Mucosa of descending colon (tissue), 3 donors: Measurements from ENCODE around the gene IFFO2. TPM values are rescaled to one million over a fixed set of nuclear protein-coding genes. Genes with fewer than 3 reads are reported as not detected.
A peak's percentile ranks its signal among the peaks of the same experiment; 100 is the strongest.

Experiments used
- ATAC-seq: fragments of 200-7000 bp; cut with Tn5 transposase; one replicate; pipeline ENCODE4 v1.9.1; 2020; ENCODE audit warnings: mild to moderate bottlenecking, moderate library complexity
- DNase-seq, 3 donors: peaks; one replicate each; pipeline ENCODE4 v3.0.0-alpha.2; 2020
- H3K36me3 ChIP-seq: fragments of 200-600 bp; one replicate; pipeline ENCODE4 v1.8.0; 2021; ENCODE audit warnings: low read depth, mild to moderate bottlenecking
- H3K4me1 ChIP-seq: fragments of 200-600 bp; one replicate; pipeline ENCODE4 v1.8.0; 2021; ENCODE audit warnings: low read depth, mild to moderate bottlenecking
- H3K4me3 ChIP-seq: fragments of 200-600 bp; one replicate; pipeline ENCODE4 v1.8.0; 2021; ENCODE audit warnings: mild to moderate bottlenecking
- H3K9me3 ChIP-seq: fragments of 200-600 bp; one replicate; pipeline ENCODE4 v1.8.0; 2021; ENCODE audit warnings: mild to moderate bottlenecking
- intact Hi-C, 2 donors: fragments of 100-400 bp; cut with DNase I in 1 of 2; cut with micrococcal nuclease in 1 of 2; formaldehyde crosslinking; loops; one replicate each; pipeline versions ENCODE4 v1.11.0 to v1.11.1; 2022; cut with DNase I, micrococcal nuclease
- long read RNA-seq, 2 donors: library from polyadenylated mRNA; unstranded; transcript quantifications; one replicate each; pipeline ENCODE4 v2.0.0, GENCODE V29; 2019 to 2021
- total RNA-seq, 3 donors: library from RNA; stranded (reverse); fragmentation: NEBNext Ultra II Directional in 2 of 3; extraction: Animal tissue kit (Norgen Biotek cat#: 25700) in 2 of 3; gene quantifications; one replicate each; pipeline versions ENCODE4 v1.2.1 to v1.2.4, GENCODE V29; 2021 to 2023
- TF ChIP-seq, protein P1 (sequence below): fragments of 200-600 bp; IDR thresholded peaks from one replicate; pipeline ENCODE4 v1.8.0; 2022; ENCODE audit warnings: antibody characterized with exemption, mild to moderate bottlenecking
- donor health status: DM: no; HTN: no; CAD: no; lungs with moderate emphysema.
- donor health status: DM: no; HTN: no; CAD: no.
- donor health status: DM: no; HTN: yes; CAD: no.

Gene IFFO2
- 10 to 100 TPM; 13.1 to 19.0 (median 15.5) TPM for total RNA-seq
- long read RNA-seq, donor 1, full-length matches to known transcripts = 4 of 8 reads
- long read RNA-seq, donor 1, partial matches to known transcripts = 0 of 8 reads
- long read RNA-seq, donor 1, other reads (novel, unspliced or antisense) = 4 of 8 reads
- long read RNA-seq, donor 2, partial matches to known transcripts = 0 of 2 reads
- long read RNA-seq, donor 2, other reads (novel, unspliced or antisense) = 2 of 2 reads

GRCh38 chr1:18956193-18957135, at the start of gene IFFO2:
Gene IFFO2, minus strand, starts transcription at chr1:18956676. Its CDS starts 344 bp downstream, at chr1:18956332.
- TF ChIP-seq, protein P1, sequence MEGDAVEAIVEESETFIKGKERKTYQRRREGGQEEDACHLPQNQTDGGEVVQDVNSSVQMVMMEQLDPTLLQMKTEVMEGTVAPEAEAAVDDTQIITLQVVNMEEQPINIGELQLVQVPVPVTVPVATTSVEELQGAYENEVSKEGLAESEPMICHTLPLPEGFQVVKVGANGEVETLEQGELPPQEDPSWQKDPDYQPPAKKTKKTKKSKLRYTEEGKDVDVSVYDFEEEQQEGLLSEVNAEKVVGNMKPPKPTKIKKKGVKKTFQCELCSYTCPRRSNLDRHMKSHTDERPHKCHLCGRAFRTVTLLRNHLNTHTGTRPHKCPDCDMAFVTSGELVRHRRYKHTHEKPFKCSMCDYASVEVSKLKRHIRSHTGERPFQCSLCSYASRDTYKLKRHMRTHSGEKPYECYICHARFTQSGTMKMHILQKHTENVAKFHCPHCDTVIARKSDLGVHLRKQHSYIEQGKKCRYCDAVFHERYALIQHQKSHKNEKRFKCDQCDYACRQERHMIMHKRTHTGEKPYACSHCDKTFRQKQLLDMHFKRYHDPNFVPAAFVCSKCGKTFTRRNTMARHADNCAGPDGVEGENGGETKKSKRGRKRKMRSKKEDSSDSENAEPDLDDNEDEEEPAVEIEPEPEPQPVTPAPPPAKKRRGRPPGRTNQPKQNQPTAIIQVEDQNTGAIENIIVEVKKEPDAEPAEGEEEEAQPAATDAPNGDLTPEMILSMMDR = no peak
- peak; percentile 98 to 99 (median 99) for DNase-seq
- Histone ChIP-seq H3K4me3 (peak within 1 kb of the TSS; percentile 57), H3K4me1 (peaks cover 22% of the 10 kb centered on the region), H3K9me3 (no peaks in the 10 kb centered on the region), H3K36me3 (no peaks in the 10 kb centered on the region)
- peak; percentile 94 for ATAC-seq
- intact Hi-C loops = loop anchor here in 1 of 2 donors (10.0 kb wide), 1 partner anchor 52 kb away; the partner anchor contains the start of gene ALDH4A1

GRCh38 chr1:19006000-19006399, 49.5 kb upstream of the IFFO2 start:
- ATAC-seq (peak; percentile 55), DNase-seq (no peak)
- TF ChIP-seq, protein P1 = no peak
- H3K4me3 ChIP-seq = no peak overlapping the region
- intact Hi-C loops = no loop called here
- peaks cover 28% of the 10 kb centered on the region for H3K4me1 ChIP-seq
- H3K9me3 ChIP-seq = peaks cover 4% of the 10 kb centered on the region
- no peaks in the 10 kb centered on the region for H3K36me3 ChIP-seq

DNA sequence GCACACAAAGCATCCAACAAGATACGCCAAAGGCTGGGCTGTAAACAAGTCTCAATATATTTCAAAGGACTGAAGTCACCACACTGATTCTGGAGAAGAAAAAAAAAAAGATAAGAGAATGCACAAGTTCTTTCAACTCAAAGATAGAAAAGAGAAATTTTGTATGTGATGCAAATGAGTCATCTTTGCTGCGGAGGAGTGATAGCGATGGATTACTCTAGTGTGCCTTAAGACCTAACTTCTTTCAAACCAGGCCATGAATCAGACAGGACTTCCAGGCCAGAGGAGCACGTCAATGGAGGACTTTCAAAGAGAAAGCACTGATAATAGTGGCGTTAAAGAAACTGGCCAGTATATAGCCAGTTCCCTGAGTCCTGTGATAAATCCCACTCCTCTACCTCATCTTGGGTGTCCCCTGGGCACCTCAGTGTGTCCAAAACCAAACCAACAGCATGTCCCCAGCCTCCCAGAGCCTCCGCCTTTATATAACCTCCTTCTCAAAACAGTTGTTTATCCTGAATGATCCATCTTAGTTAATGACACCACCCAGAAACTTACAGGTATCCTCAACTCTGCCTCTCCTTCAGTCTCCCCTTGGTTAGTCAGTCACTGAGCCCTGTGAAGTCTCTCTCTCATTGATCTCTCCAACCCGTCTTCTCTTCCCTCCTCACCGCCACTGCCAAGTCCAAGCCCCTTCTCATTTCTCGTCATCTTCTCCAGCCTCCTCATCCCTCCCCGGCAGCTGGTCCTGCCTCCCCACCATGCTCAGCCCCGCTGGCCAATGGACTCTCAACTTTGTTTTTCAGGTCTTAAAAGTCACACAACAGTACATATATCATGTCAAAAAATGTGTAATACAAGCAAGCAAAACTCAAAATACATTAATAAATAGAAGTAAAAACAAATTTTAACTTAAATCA, 47.2 kb upstream of the IFFO2 start:
- Histone ChIP-seq H3K9me3 (peaks cover 4% of the 10 kb centered on the region), H3K4me1 (peaks cover 15% of the 10 kb centered on the region), H3K4me3 (no peak overlapping the region), H3K36me3 (no peaks in the 10 kb centered on the region)
- TF ChIP-seq, protein P1 = no peak
- DNase-seq (no peak), ATAC-seq (no peak)
- intact Hi-C loops = no loop called here

DNA sequence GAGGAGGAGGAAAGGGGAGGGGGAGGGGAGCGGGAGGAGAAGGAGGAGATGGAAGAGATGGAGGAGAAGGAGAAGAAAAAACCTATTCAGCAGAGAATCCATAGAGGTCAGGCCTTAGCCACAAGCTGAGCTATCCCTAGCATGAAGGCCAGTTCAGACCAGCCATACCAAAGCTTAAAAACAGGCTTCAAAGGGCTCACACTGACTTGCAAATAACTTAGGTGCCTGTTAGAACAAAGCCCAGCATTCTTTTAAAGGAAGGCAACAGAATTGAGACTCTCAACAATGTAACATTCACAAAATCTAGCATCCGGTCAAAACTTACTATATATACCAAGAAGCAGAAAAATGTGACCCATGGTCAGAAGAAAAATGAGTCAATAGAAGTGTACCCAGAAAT, 43.6 kb upstream of the IFFO2 start:
- Histone ChIP-seq H3K36me3 (no peaks in the 10 kb centered on the region), H3K4me3 (no peak overlapping the region), H3K9me3 (peaks cover 4% of the 10 kb centered on the region), H3K4me1 (no peaks in the 10 kb centered on the region)
- DNase-seq (no peak), ATAC-seq (no peak)
- TF ChIP-seq, protein P1 = no peak
- intact Hi-C loops = no loop called here

GRCh38 chr1:18999359-18999758, 42.9 kb upstream of the IFFO2 start:
- TF ChIP-seq, protein P1 = no peak
- Histone ChIP-seq H3K36me3 (no peaks in the 10 kb centered on the region), H3K4me1 (no peaks in the 10 kb centered on the region), H3K9me3 (peaks cover 4% of the 10 kb centered on the region), H3K4me3 (no peak overlapping the region)
- DNase-seq (no peak), ATAC-seq (no peak)
- intact Hi-C loops = no loop called here
